ENCODE results near the gene LRG1. TPM values are rescaled to one million over a fixed set of nuclear protein-coding genes. Genes with fewer than 3 reads are reported as not detected.
"Not testable (repeated sequence)": the region's sequence is repeated elsewhere in the genome, so short reads cannot be mapped to it uniquely, and the experiment has no call there.

LRG1 gene
- polyA plus RNA-seq, 1 donor (not counting 4 experiments of a cell fraction or from before 2014, with no cell fraction given): 1.2 TPM

DNA sequence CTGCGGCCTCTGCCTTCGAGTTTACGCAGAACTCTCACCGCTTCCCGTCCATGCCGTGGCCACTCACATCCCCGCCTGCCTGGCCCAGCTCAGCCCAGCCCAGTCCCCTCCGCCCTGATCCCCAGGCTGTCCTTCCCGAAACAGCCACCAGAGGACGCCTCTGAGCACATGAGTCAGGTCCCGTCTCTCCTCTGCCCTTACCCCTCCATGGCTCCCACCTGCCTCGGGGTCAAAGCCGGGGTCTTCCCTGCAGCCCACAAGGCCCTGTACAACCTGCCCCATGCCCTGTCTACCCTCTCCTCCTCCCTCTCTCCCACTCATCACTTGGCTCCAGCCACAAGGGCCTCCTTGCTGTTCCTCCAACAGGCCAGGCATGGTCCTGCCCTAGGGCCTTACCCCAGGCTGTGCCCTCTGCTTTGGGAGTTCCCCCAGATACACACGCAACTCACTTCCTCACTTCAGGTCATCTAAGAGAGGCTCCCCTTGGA, 27.8 kb upstream of the LRG1 start:
- H3K27me3 ChIP-seq (ENCODE audit: control insufficient read depth, extremely low read depth, insufficient read depth, low read length): no peaks in the 10 kb centered on the region
- H3K9me1 ChIP-seq (ENCODE audit: control insufficient read depth, extremely low read depth, insufficient read depth, low read length): no peaks in the 10 kb centered on the region
- no peaks in the 10 kb centered on the region for H3K79me2 ChIP-seq (ENCODE audit: control insufficient read depth, insufficient read depth, low read length)
- no peak for DNase-seq (ENCODE audit: low read depth, low spot score)
- FAIRE-seq: no peak
- H2AFZ ChIP-seq (ENCODE audit: control insufficient read depth, low read length): no peak overlapping the region
- no peak overlapping the region for H3K27ac ChIP-seq (ENCODE audit: control insufficient read depth, insufficient read depth, low read length)
- H4K20me1 ChIP-seq (ENCODE audit: control insufficient read depth, extremely low read depth, insufficient read depth, low read length): no peaks in the 10 kb centered on the region
- no peaks in the 10 kb centered on the region for H3K9me3 ChIP-seq (ENCODE audit: control insufficient read depth, low read depth, low read length)
- TF ChIP-seq, protein P1, sequence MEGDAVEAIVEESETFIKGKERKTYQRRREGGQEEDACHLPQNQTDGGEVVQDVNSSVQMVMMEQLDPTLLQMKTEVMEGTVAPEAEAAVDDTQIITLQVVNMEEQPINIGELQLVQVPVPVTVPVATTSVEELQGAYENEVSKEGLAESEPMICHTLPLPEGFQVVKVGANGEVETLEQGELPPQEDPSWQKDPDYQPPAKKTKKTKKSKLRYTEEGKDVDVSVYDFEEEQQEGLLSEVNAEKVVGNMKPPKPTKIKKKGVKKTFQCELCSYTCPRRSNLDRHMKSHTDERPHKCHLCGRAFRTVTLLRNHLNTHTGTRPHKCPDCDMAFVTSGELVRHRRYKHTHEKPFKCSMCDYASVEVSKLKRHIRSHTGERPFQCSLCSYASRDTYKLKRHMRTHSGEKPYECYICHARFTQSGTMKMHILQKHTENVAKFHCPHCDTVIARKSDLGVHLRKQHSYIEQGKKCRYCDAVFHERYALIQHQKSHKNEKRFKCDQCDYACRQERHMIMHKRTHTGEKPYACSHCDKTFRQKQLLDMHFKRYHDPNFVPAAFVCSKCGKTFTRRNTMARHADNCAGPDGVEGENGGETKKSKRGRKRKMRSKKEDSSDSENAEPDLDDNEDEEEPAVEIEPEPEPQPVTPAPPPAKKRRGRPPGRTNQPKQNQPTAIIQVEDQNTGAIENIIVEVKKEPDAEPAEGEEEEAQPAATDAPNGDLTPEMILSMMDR (optimal IDR thresholded peaks at IDR 0.05 in 1 of 3, IDR thresholded peaks at IDR 0.05 in 1 of 3, conservative IDR thresholded peaks at IDR 0.05 in 1 of 3; ENCODE audit: extremely low read depth in 1 of 3, insufficient read depth in 2 of 3, low read length in 3 of 3): peak; percentile 90 to 97 (median 93)
- TF ChIP-seq EZH2 (IDR thresholded peaks at IDR 0.05; ENCODE audit: low read length): no peak
- no peak overlapping the region for H3K9ac ChIP-seq (ENCODE audit: control insufficient read depth, extremely low read depth, insufficient read depth, low read length)
- no peak overlapping the region for H3K4me3 ChIP-seq (ENCODE audit: control insufficient read depth in 2 of 3, extremely low read depth in 1 of 3, insufficient read depth in 2 of 3, low read depth in 1 of 3, low read length in 3 of 3)
- H3K4me2 ChIP-seq (ENCODE audit: control insufficient read depth, extremely low read depth, insufficient read depth, low read depth, low read length): no peak overlapping the region
- H3K4me1 ChIP-seq (ENCODE audit: control insufficient read depth, extremely low read depth, insufficient read depth, low read length): peaks cover 4% of the 10 kb centered on the region
- dilution Hi-C loops (cut with MboI; ENCODE audit: extremely low pct_ligation_motif_present, low sequenced_read_pairs): no loop called here
- H3K36me3 ChIP-seq (ENCODE audit: control insufficient read depth in 2 of 2, extremely low read depth in 1 of 2, insufficient read depth in 2 of 2, low read length in 2 of 2): no peaks in the 10 kb centered on the region

DNA sequence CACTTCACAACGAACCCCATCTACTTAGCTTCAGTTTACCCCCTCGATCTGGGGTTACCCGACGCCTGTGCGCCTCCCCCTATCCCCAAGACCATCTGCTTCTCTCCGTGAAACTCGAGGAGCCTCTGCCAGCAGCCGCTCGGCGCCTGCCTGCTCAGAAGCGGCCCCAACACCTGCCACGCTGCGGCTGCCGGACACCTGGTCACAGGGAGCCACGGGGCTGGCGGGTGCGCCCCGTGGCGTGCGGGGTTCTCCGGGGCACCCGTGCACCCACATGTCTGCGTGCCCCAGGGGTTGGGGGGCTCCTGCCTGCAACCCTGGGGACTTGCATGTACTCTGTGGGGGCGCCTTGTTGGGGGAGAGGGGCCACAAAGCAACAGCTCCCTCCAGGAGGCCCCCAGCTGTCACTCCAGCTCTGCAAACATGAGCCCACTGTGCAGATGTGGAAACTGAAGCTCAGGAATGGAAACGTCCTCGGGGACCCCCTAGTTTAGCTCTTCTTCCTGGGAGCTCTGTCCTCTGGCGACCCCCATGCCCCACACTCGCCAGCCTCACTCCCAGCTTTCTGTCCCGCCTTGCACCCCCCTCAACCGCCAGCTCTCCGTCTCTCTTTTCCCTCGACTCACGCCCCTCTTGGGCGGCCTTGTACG, 26.7 kb upstream of the LRG1 start:
- no peaks in the 10 kb centered on the region for H4K20me1 ChIP-seq (ENCODE audit: control insufficient read depth, extremely low read depth, insufficient read depth, low read length)
- no peak for DNase-seq (ENCODE audit: low read depth, low spot score)
- peaks cover 4% of the 10 kb centered on the region for H3K4me1 ChIP-seq (ENCODE audit: control insufficient read depth, extremely low read depth, insufficient read depth, low read length)

DNA sequence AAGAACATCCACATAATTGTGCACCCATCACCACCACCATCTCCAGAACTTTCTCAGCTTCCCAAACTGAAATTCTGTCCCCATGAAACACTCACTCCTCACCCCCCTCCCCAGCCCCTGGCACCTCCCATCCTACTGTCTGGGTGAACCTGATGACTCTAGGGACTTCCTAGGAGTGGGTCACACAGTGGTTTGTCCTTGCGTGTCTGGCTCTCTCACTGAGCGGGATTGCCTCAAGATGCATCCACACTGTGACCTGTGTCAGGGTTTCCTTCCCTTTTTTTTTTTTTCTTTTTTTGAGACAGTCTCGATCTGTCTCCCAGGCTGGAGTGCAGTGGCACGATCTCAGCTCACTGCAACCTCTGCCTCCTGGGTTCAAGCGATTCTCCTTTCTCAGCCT, 23.7 kb upstream of the LRG1 start:
- H3K4me1 ChIP-seq (ENCODE audit: control insufficient read depth, extremely low read depth, insufficient read depth, low read length); H4K20me1 ChIP-seq (ENCODE audit: control insufficient read depth, extremely low read depth, insufficient read depth, low read length); H2AFZ ChIP-seq (ENCODE audit: control insufficient read depth, low read length); H3K79me2 ChIP-seq (ENCODE audit: control insufficient read depth, insufficient read depth, low read length); dilution Hi-C loops (cut with MboI; ENCODE audit: extremely low pct_ligation_motif_present, low sequenced_read_pairs); H3K27me3 ChIP-seq (ENCODE audit: control insufficient read depth, extremely low read depth, insufficient read depth, low read length); H3K9ac ChIP-seq (ENCODE audit: control insufficient read depth, extremely low read depth, insufficient read depth, low read length); H3K9me3 ChIP-seq (ENCODE audit: control insufficient read depth, low read depth, low read length); H3K27ac ChIP-seq (ENCODE audit: control insufficient read depth, insufficient read depth, low read length); H3K36me3 ChIP-seq (ENCODE audit: control insufficient read depth in 2 of 2, extremely low read depth in 1 of 2, insufficient read depth in 2 of 2, low read length in 2 of 2); H3K4me3 ChIP-seq (ENCODE audit: control insufficient read depth in 2 of 3, extremely low read depth in 1 of 3, insufficient read depth in 2 of 3, low read depth in 1 of 3, low read length in 3 of 3); H3K4me2 ChIP-seq (ENCODE audit: control insufficient read depth, extremely low read depth, insufficient read depth, low read depth, low read length); H3K9me1 ChIP-seq (ENCODE audit: control insufficient read depth, extremely low read depth, insufficient read depth, low read length); DNase-seq (ENCODE audit: low read depth, low spot score); FAIRE-seq: not testable (repeated sequence)

More for the DNA sequence above, 26.7 kb upstream of the LRG1 start:
- Histone ChIP-seq H3K4me2 (ENCODE audit: control insufficient read depth, extremely low read depth, insufficient read depth, low read depth, low read length) (no peak overlapping the region), H3K9me3 (ENCODE audit: control insufficient read depth, low read depth, low read length) (no peaks in the 10 kb centered on the region), H3K27ac (ENCODE audit: control insufficient read depth, insufficient read depth, low read length) (no peak overlapping the region), H3K36me3 (ENCODE audit: control insufficient read depth in 2 of 2, extremely low read depth in 1 of 2, insufficient read depth in 2 of 2, low read length in 2 of 2) (no peaks in the 10 kb centered on the region), H3K27me3 (ENCODE audit: control insufficient read depth, extremely low read depth, insufficient read depth, low read length) (no peaks in the 10 kb centered on the region), H3K9ac (ENCODE audit: control insufficient read depth, extremely low read depth, insufficient read depth, low read length) (no peak overlapping the region), H3K79me2 (ENCODE audit: control insufficient read depth, insufficient read depth, low read length) (no peaks in the 10 kb centered on the region), H2AFZ (ENCODE audit: control insufficient read depth, low read length) (no peak overlapping the region), H3K9me1 (ENCODE audit: control insufficient read depth, extremely low read depth, insufficient read depth, low read length) (no peaks in the 10 kb centered on the region), H3K4me3 (ENCODE audit: control insufficient read depth in 2 of 3, extremely low read depth in 1 of 3, insufficient read depth in 2 of 3, low read depth in 1 of 3, low read length in 3 of 3) (no peak overlapping the region)
- FAIRE-seq: no peak
- dilution Hi-C loops (cut with MboI; ENCODE audit: extremely low pct_ligation_motif_present, low sequenced_read_pairs): no loop called here
- TF ChIP-seq, protein P1 (optimal IDR thresholded peaks at IDR 0.05 in 1 of 3, IDR thresholded peaks at IDR 0.05 in 1 of 3, conservative IDR thresholded peaks at IDR 0.05 in 1 of 3; ENCODE audit: extremely low read depth in 1 of 3, insufficient read depth in 2 of 3, low read length in 3 of 3): no peak
- no peak for TF ChIP-seq EZH2 (IDR thresholded peaks at IDR 0.05; ENCODE audit: low read length)

DNA sequence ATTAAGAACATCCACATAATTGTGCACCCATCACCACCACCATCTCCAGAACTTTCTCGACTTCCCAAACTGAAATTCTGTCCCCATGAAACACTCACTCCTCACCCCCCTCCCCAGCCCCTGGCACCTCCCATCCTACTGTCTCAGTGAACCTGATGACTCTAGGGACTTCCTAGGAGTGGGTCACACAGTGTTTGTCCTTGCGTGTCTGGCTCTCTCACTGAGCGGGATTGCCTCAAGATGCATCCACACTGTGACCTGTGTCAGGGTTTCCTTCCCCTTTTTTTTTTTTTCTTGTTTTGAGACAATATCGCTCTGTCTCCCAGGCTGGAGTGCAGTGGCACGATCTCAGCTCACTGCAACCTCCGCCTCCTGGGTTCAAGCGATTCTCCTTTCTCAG, 22.2 kb upstream of the LRG1 start:
- FAIRE-seq; H3K36me3 ChIP-seq (ENCODE audit: control insufficient read depth in 2 of 2, extremely low read depth in 1 of 2, insufficient read depth in 2 of 2, low read length in 2 of 2); dilution Hi-C loops (cut with MboI; ENCODE audit: extremely low pct_ligation_motif_present, low sequenced_read_pairs); H3K4me1 ChIP-seq (ENCODE audit: control insufficient read depth, extremely low read depth, insufficient read depth, low read length); H2AFZ ChIP-seq (ENCODE audit: control insufficient read depth, low read length); H3K9ac ChIP-seq (ENCODE audit: control insufficient read depth, extremely low read depth, insufficient read depth, low read length); H3K4me3 ChIP-seq (ENCODE audit: control insufficient read depth in 2 of 3, extremely low read depth in 1 of 3, insufficient read depth in 2 of 3, low read depth in 1 of 3, low read length in 3 of 3); H3K4me2 ChIP-seq (ENCODE audit: control insufficient read depth, extremely low read depth, insufficient read depth, low read depth, low read length); H3K27ac ChIP-seq (ENCODE audit: control insufficient read depth, insufficient read depth, low read length); H3K9me1 ChIP-seq (ENCODE audit: control insufficient read depth, extremely low read depth, insufficient read depth, low read length); DNase-seq (ENCODE audit: low read depth, low spot score); H3K79me2 ChIP-seq (ENCODE audit: control insufficient read depth, insufficient read depth, low read length); H3K9me3 ChIP-seq (ENCODE audit: control insufficient read depth, low read depth, low read length); H4K20me1 ChIP-seq (ENCODE audit: control insufficient read depth, extremely low read depth, insufficient read depth, low read length); H3K27me3 ChIP-seq (ENCODE audit: control insufficient read depth, extremely low read depth, insufficient read depth, low read length): not testable (repeated sequence)
